HG03064 (cell line): ENCODE data around the gene AKT1.

Experiments used
- ATAC-seq: cut with Tn5 transposase; IDR thresholded peaks from one replicate; pipeline ENCODE4 v1.9.1; 2021; ENCODE audit warnings: low read depth; ENCODE audit not compliant: unreplicated experiment

The AKT1 gene

GRCh38 chr14:104787736-104788135, 7.8 kb downstream of the AKT1 start:
- ATAC-seq = no peak

- ATAC-seq = no peak
Observed at GRCh38 chr14:104786726-104787675, 8.5 kb downstream of the AKT1 start.

- ATAC-seq = no peak
Observed at GRCh38 chr14:104786091-104786586, 9.4 kb downstream of the AKT1 start.

GRCh38 chr14:104785708-104786080, 9.9 kb downstream of the AKT1 start:
- ATAC-seq = no peak

- no peak for ATAC-seq
Observed at GRCh38 chr14:104784846-104785707, 10.5 kb downstream of the AKT1 start.

GRCh38 chr14:104784218-104784568, 11.4 kb downstream of the AKT1 start:
- ATAC-seq = no peak

GRCh38 chr14:104783484-104784217, 11.9 kb downstream of the AKT1 start:
- ATAC-seq = no peak

- no peak for ATAC-seq
Observed at GRCh38 chr14:104782808-104783139, 12.8 kb downstream of the AKT1 start.

- no peak for ATAC-seq
Observed at GRCh38 chr14:104782086-104782807, 13.3 kb downstream of the AKT1 start.

- ATAC-seq = no peak
Observed at GRCh38 chr14:104781271-104782077, 14.1 kb downstream of the AKT1 start.

GRCh38 chr14:104780513-104781030, 15.0 kb downstream of the AKT1 start:
- no peak for ATAC-seq

GRCh38 chr14:104779776-104780512, 15.6 kb downstream of the AKT1 start:
- ATAC-seq = no peak

GRCh38 chr14:104778694-104779331, 16.7 kb downstream of the AKT1 start:
- no peak for ATAC-seq

- no peak for ATAC-seq
Observed at GRCh38 chr14:104777808-104778249, 17.7 kb downstream of the AKT1 start.

- ATAC-seq = no peak
Observed at GRCh38 chr14:104776961-104777807, 18.4 kb downstream of the AKT1 start.

GRCh38 chr14:104776481-104776880, 19.1 kb downstream of the AKT1 start:
- ATAC-seq = no peak

GRCh38 chr14:104775073-104775489, 20.5 kb downstream of the AKT1 start:
- ATAC-seq = no peak
